NCI-H1417 (cell line): Measurements from ENCODE around the gene NXNL1.
"Not testable (repeated sequence)": the region's sequence is repeated elsewhere in the genome, so short reads cannot be mapped to it uniquely, and the experiment has no call there.

Experiments
- DNase-seq, 3 experiments: peaks; one replicate each; lab custom pipeline; 2025; lab: John Stamatoyannopoulos, UW

The NXNL1 gene

GRCh38 chr19:17460372-17461230, at the start of gene NXNL1:
Gene NXNL1 (minus strand): TSS chr19:17460926. CDS start chr19:17460869, 57 bp downstream.
- DNase-seq, result no peak

GRCh38 chr19:17508558-17508933, 47.8 kb upstream of the NXNL1 start:
- not testable (repeated sequence) for DNase-seq

- no peak for DNase-seq
Measured at GRCh38 chr19:17506745-17507144, 46.0 kb upstream of the NXNL1 start.

GRCh38 chr19:17505223-17505622, 44.5 kb upstream of the NXNL1 start:
- no peak for DNase-seq

GRCh38 chr19:17504456-17504855, 43.7 kb upstream of the NXNL1 start:
- no peak for DNase-seq

- no peak for DNase-seq
Measured at GRCh38 chr19:17504030-17504429, 43.3 kb upstream of the NXNL1 start.

- no peak for DNase-seq
Measured at GRCh38 chr19:17503240-17503639, 42.5 kb upstream of the NXNL1 start.

GRCh38 chr19:17500447-17501198, 39.9 kb upstream of the NXNL1 start:
- no peak for DNase-seq

GRCh38 chr19:17499648-17500446, 39.1 kb upstream of the NXNL1 start:
- DNase-seq, result no peak

- DNase-seq, result not testable (repeated sequence)
Measured at GRCh38 chr19:17499025-17499424, 38.3 kb upstream of the NXNL1 start.

- no peak for DNase-seq
Measured at GRCh38 chr19:17497149-17497798, 36.5 kb upstream of the NXNL1 start.

GRCh38 chr19:17496337-17496997, 35.7 kb upstream of the NXNL1 start:
- peak; percentile 24 to 48 (median 34) for DNase-seq

- no peak for DNase-seq
Measured at GRCh38 chr19:17495639-17496296, 35.0 kb upstream of the NXNL1 start.

- no peak for DNase-seq
Measured at GRCh38 chr19:17491287-17491686, 30.6 kb upstream of the NXNL1 start.

GRCh38 chr19:17490411-17490810, 29.7 kb upstream of the NXNL1 start:
- no peak for DNase-seq

GRCh38 chr19:17489392-17490030, 28.8 kb upstream of the NXNL1 start:
- no peak for DNase-seq

- DNase-seq, result peak in 2 of 3 experiments; percentile 9 to 15
Measured at GRCh38 chr19:17488593-17489391, 28.1 kb upstream of the NXNL1 start.

GRCh38 chr19:17487284-17488121, 26.8 kb upstream of the NXNL1 start:
- no peak for DNase-seq
